WTC11 (cell line): ENCODE measurements around the gene PXMP2. TPM values are rescaled to one million over a fixed set of nuclear protein-coding genes. Genes with fewer than 3 reads are reported as not detected.

ENCODE experiments used
- ATAC-seq: fragments of 200-7000 bp; cut with Tn5 transposase; 2 replicates; pipeline ENCODE4 v1.10.0; 2021; ENCODE audit warnings: mild to moderate bottlenecking, moderate library complexity
- CTCF ChIA-PET: fragments of 300-600 bp; sonication (Branson Sonifier 250); formaldehyde crosslinking; loops from one replicate; lab custom pipeline; 2021; ENCODE audit warnings: antibody characterized with exemption; lab: Charles Lee
- POLR2A ChIA-PET: fragments of 350-600 bp; sonication (Branson Sonifier 250); formaldehyde crosslinking; loops from one replicate; lab custom pipeline; 2021; ENCODE audit warnings: antibody characterized with exemption; lab: Charles Lee
- DNase-seq: peaks from one replicate; pipeline ENCODE4 v3.0.0; 2021; ENCODE audit warnings: low spot score
- H3K27ac Mint-ChIP-seq: 2 replicates; pipeline ENCODE4 v1.8.0; 2021; ENCODE audit warnings: mixed read lengths
- H3K27me3 Mint-ChIP-seq: 2 replicates; pipeline ENCODE4 v1.8.0; 2021; ENCODE audit warnings: low read depth, mild to moderate bottlenecking, moderate library complexity, mixed read lengths
- H3K36me3 Mint-ChIP-seq: 2 replicates; pipeline ENCODE4 v1.8.0; 2021; ENCODE audit warnings: mixed read lengths
- H3K4me1 Mint-ChIP-seq: 2 replicates; pipeline ENCODE4 v1.8.0; 2022; ENCODE audit warnings: mixed read lengths
- H3K4me3 Mint-ChIP-seq: 2 replicates; pipeline ENCODE4 v1.8.0; 2021; ENCODE audit warnings: mild to moderate bottlenecking, moderate library complexity, mixed read lengths
- H3K9me3 Mint-ChIP-seq: 2 replicates; pipeline ENCODE4 v1.8.0; 2021; ENCODE audit warnings: mixed read lengths
- AR ChIP-seq: fragments of 250-450 bp; sonication (Bioruptor Pico); IDR thresholded peaks from 2 replicates; pipeline ENCODE4 v1.9.0; 2021; ENCODE audit warnings: mild to moderate bottlenecking
- ATF2 ChIP-seq: sonication (generic); formaldehyde crosslinking; IDR thresholded peaks from 2 replicates; pipeline ENCODE4 v1.8.1; 2022; ENCODE audit warnings: low read depth, missing genetic modification reagents, borderline replicate concordance
- ATF3 ChIP-seq: sonication (generic); formaldehyde crosslinking; conservative IDR thresholded peaks from 2 replicates; pipeline ENCODE4 v1.8.1; 2022; ENCODE audit warnings: mild to moderate bottlenecking, missing genetic modification reagents
- CBFB ChIP-seq: sonication (generic); formaldehyde crosslinking; IDR thresholded peaks from 2 replicates; pipeline ENCODE4 v1.8.1; 2022; ENCODE audit warnings: mild to moderate bottlenecking, low read depth, missing genetic modification reagents
- CDX4 ChIP-seq: fragments of 250-450 bp; sonication (Bioruptor Pico); IDR thresholded peaks from 2 replicates; pipeline ENCODE4 v1.9.0; 2021; ENCODE audit warnings: moderate library complexity, mild to moderate bottlenecking, inconsistent platforms, borderline replicate concordance
- E2F5 ChIP-seq: sonication (generic); formaldehyde crosslinking; IDR thresholded peaks from 2 replicates; pipeline ENCODE4 v1.8.1; 2022; ENCODE audit warnings: mild to moderate bottlenecking, moderate library complexity, missing genetic modification reagents
- ESRRA ChIP-seq: sonication (generic); formaldehyde crosslinking; IDR thresholded peaks from 2 replicates; pipeline ENCODE4 v1.8.1; 2022; ENCODE audit warnings: mild to moderate bottlenecking, missing genetic modification reagents, borderline replicate concordance
- FOXJ3 ChIP-seq: sonication (generic); formaldehyde crosslinking; IDR thresholded peaks from 2 replicates; pipeline ENCODE4 v1.9.0; 2021; ENCODE audit warnings: missing genetic modification reagents, mild to moderate bottlenecking, borderline replicate concordance
- FOXP4 ChIP-seq: sonication (generic); formaldehyde crosslinking; IDR thresholded peaks from 2 replicates; pipeline ENCODE4 v1.8.0; 2022; ENCODE audit warnings: mild to moderate bottlenecking, missing genetic modification reagents
- IRF2 ChIP-seq: sonication (generic); formaldehyde crosslinking; IDR thresholded peaks from 2 replicates; pipeline ENCODE4 v1.8.0; 2022; ENCODE audit warnings: low read depth, missing genetic modification reagents, borderline replicate concordance
- JUN ChIP-seq: sonication (generic); formaldehyde crosslinking; IDR thresholded peaks from 2 replicates; pipeline ENCODE4 v1.8.0; 2023; ENCODE audit warnings: mild to moderate bottlenecking, missing genetic modification reagents
- MAX ChIP-seq: sonication (generic); formaldehyde crosslinking; IDR thresholded peaks from 2 replicates; pipeline ENCODE4 v1.8.0; 2022; ENCODE audit warnings: mild to moderate bottlenecking, missing genetic modification reagents
- NFE2L1 ChIP-seq: sonication (generic); formaldehyde crosslinking; IDR thresholded peaks from 2 replicates; pipeline ENCODE4 v1.8.1; 2023; ENCODE audit warnings: missing genetic modification reagents
- NFYB ChIP-seq: sonication (generic); formaldehyde crosslinking; conservative IDR thresholded peaks from 2 replicates; pipeline ENCODE4 v1.8.0; 2022; ENCODE audit warnings: low read depth, missing genetic modification reagents
- NR1H2 ChIP-seq: sonication (generic); formaldehyde crosslinking; IDR thresholded peaks from 2 replicates; pipeline ENCODE4 v1.9.0; 2021; ENCODE audit warnings: mild to moderate bottlenecking, moderate library complexity, missing genetic modification reagents
- TEAD1 ChIP-seq: sonication (generic); formaldehyde crosslinking; IDR thresholded peaks from 2 replicates; pipeline ENCODE4 v1.8.0; 2022; ENCODE audit warnings: mild to moderate bottlenecking, missing genetic modification reagents
- ZNF219 ChIP-seq: sonication (generic); formaldehyde crosslinking; IDR thresholded peaks from 2 replicates; pipeline ENCODE4 v1.8.0; 2023; ENCODE audit warnings: missing genetic modification reagents, mild to moderate bottlenecking, borderline replicate concordance
- ZNF317 ChIP-seq: sonication (generic); formaldehyde crosslinking; IDR thresholded peaks from 2 replicates; pipeline ENCODE4 v1.8.1; 2023; ENCODE audit warnings: low read depth, mild to moderate bottlenecking, moderate library complexity, missing genetic modification reagents, borderline replicate concordance
- total RNA-seq: library from RNA; stranded (reverse); gene quantifications from 3 replicates; pipeline ENCODE4 v1.2.3, GENCODE V29; 2021

The PXMP2 gene
- total RNA-seq, 1 experiment from 2014 or later: 12.6 TPM

GRCh38 chr12:132724506-132725241, 37.3 kb downstream of the PXMP2 start:
- peak overlapping the region; percentile 65 for H3K27ac Mint-ChIP-seq
- H3K36me3 Mint-ChIP-seq: peaks cover 68% of the 10 kb centered on the region
- peaks cover under 1% of the 10 kb centered on the region for H3K9me3 Mint-ChIP-seq
- POLR2A ChIA-PET: no interaction called here
- no peaks in the 10 kb centered on the region; the same call in 1 of the 2 replicates for H3K4me1 Mint-ChIP-seq
- CTCF ChIA-PET: no interaction called here
- no peak for ATAC-seq
- no peak overlapping the region for H3K4me3 Mint-ChIP-seq
- TF ChIP-seq JUN: no peak
- TF ChIP-seq ESRRA: no peak
- TF ChIP-seq, all 79 proteins: peak for 0
- H3K27me3 Mint-ChIP-seq: no peaks in the 10 kb centered on the region
- no peak for DNase-seq

GRCh38 chr12:132726386-132726785, 39.0 kb downstream of the PXMP2 start:
- no peak overlapping the region for H3K4me3 Mint-ChIP-seq
- no peak for DNase-seq
- peaks cover 74% of the 10 kb centered on the region for H3K36me3 Mint-ChIP-seq
- H3K27ac Mint-ChIP-seq: no peak overlapping the region
- TF ChIP-seq MAX (CRISPR knock-in tag) (no peak), FOXJ3 (no peak), AR (no peak), E2F5 (CRISPR knock-in tag) (no peak), ATF3 (CRISPR knock-in tag) (no peak), FOXP4 (CRISPR knock-in tag) (no peak), IRF2 (CRISPR knock-in tag) (no peak), NFYB (CRISPR knock-in tag) (no peak), NFE2L1 (CRISPR knock-in tag) (no peak), CDX4 (CRISPR knock-in tag) (no peak), ATF2 (CRISPR knock-in tag) (no peak), CBFB (CRISPR knock-in tag) (no peak), ZNF317 (CRISPR knock-in tag) (no peak), ZNF219 (CRISPR knock-in tag) (no peak), NR1H2 (CRISPR knock-in tag) (no peak), TEAD1 (CRISPR knock-in tag) (no peak)
- ATAC-seq: no peak
- H3K9me3 Mint-ChIP-seq: peaks cover 7% of the 10 kb centered on the region
- peaks cover 7% of the 10 kb centered on the region; the same call in 1 of the 2 replicates for H3K4me1 Mint-ChIP-seq
- ChIA-PET CTCF (no interaction called here), POLR2A (no interaction called here)
- no peaks in the 10 kb centered on the region for H3K27me3 Mint-ChIP-seq
